Measurements from ENCODE around the gene BTN2A1.

BTN2A1 gene

DNA sequence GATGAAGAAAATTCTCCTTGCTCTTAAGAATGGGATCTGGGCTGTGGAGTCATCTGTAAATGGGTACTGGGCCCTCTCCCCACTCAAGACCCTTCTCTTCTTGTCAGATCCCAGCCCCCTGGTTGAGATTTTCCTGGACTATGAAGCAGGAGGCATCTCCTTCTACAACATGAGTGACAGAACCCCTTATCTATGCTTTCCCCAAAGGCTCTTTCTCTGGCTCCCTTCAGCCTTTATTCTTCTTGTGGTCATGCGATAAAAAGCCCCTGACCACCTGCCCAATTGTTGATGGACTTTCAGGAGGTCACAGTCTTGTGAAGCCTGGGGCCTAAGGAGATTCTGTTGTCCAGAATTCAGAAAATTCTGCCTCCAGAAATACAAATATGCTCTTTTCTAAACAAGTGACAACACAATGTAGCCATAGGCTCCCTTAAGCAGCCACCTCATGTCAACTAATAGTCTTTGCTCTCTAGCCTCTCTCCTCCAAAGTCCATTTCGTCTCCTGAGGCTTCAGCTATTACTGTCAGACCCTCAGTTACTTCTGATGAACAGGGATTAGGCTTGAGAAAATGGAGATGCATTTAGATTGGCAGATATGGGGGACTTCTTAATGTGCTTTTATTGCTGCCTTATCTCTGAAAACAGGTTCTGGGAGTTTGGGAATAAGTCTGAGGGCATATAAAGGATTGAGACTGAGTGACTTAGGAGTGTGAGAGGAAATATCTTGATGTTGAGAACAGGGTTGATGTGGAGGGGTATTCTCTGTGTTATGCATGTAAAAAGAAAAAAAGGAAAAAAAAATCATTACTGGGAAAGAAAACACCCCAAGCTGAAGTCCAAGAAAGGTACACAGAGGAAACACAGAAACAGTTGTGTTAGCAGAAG lies 20.6 kb downstream of the BTN2A1 start:
- no peak for TF ChIP-seq CTCF (IDR thresholded peaks at IDR 0.05)
- DNase-seq = no peak
- H3K4me1 Mint-ChIP-seq = peaks cover 35% of the 10 kb centered on the region
- peaks cover 4% of the 10 kb centered on the region for H3K36me3 Mint-ChIP-seq (ENCODE audit: low read depth)
- peaks cover 23% of the 10 kb centered on the region for H3K9me3 Mint-ChIP-seq
- peaks cover 10% of the 10 kb centered on the region for H3K27me3 Mint-ChIP-seq (ENCODE audit: low read depth, poor library complexity)
- no peak overlapping the region for H3K4me3 Mint-ChIP-seq
- H3K27ac Mint-ChIP-seq = no peak overlapping the region

GRCh38 chr6:26478985-26479278 lies 21.2 kb downstream of the BTN2A1 start:
- H3K27ac Mint-ChIP-seq = no peak overlapping the region
- H3K4me1 Mint-ChIP-seq = peaks cover 29% of the 10 kb centered on the region
- no peak for TF ChIP-seq CTCF (IDR thresholded peaks at IDR 0.05)
- no peak overlapping the region for H3K4me3 Mint-ChIP-seq
- peaks cover 23% of the 10 kb centered on the region for H3K9me3 Mint-ChIP-seq
- no peak for DNase-seq
- H3K36me3 Mint-ChIP-seq (ENCODE audit: low read depth) = no peaks in the 10 kb centered on the region
- H3K27me3 Mint-ChIP-seq (ENCODE audit: low read depth, poor library complexity) = peaks cover 10% of the 10 kb centered on the region

GRCh38 chr6:26482338-26482737 lies 24.6 kb downstream of the BTN2A1 start:
- H3K4me3 Mint-ChIP-seq = no peak overlapping the region
- no peak for TF ChIP-seq CTCF (IDR thresholded peaks at IDR 0.05)
- no peaks in the 10 kb centered on the region for H3K4me1 Mint-ChIP-seq
- peaks cover 7% of the 10 kb centered on the region for H3K27me3 Mint-ChIP-seq (ENCODE audit: low read depth, poor library complexity)
- peaks cover 37% of the 10 kb centered on the region for H3K9me3 Mint-ChIP-seq
- no peak overlapping the region for H3K27ac Mint-ChIP-seq
- no peaks in the 10 kb centered on the region for H3K36me3 Mint-ChIP-seq (ENCODE audit: low read depth)
- DNase-seq = no peak

- TF ChIP-seq CTCF (IDR thresholded peaks at IDR 0.05) = no peak
- Mint-ChIP-seq H3K27me3 (ENCODE audit: low read depth, poor library complexity) (peaks cover 7% of the 10 kb centered on the region), H3K36me3 (ENCODE audit: low read depth) (peaks cover 7% of the 10 kb centered on the region), H3K4me3 (no peak overlapping the region), H3K9me3 (peaks cover 44% of the 10 kb centered on the region), H3K4me1 (no peaks in the 10 kb centered on the region), H3K27ac (no peak overlapping the region)
- no peak for DNase-seq
These were observed 26.0 kb downstream of the BTN2A1 start for GRCh38 chr6:26483727-26484126.

DNA sequence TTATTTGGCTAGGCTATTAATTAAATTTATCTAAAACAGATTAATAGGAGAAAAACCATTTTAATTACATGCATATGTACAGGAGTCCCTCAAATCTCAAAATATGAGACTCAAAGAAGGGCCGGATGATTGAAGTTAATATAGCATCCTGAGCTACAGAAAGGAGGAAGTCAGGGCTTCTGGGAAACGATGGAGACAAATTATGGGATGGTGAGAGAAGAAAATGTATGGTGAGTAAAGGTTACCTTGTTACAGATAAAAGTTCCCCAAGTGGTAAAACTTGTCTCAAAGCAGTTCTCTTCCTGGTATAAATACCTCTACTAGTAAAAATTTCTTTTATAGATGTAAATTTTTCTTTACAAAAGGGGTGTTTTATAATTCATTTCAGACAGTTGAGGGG lies 26.4 kb downstream of the BTN2A1 start:
- no peak overlapping the region for H3K27ac Mint-ChIP-seq
- H3K36me3 Mint-ChIP-seq (ENCODE audit: low read depth) = peaks cover 7% of the 10 kb centered on the region
- no peak overlapping the region for H3K4me3 Mint-ChIP-seq
- no peak for DNase-seq
- no peaks in the 10 kb centered on the region for H3K4me1 Mint-ChIP-seq
- TF ChIP-seq CTCF (IDR thresholded peaks at IDR 0.05) = no peak
- H3K9me3 Mint-ChIP-seq = peaks cover 44% of the 10 kb centered on the region
- peaks cover 7% of the 10 kb centered on the region for H3K27me3 Mint-ChIP-seq (ENCODE audit: low read depth, poor library complexity)
